GM18520 (cell line): ENCODE data around the gene SLC25A43.
"Not testable (repeated sequence)": the region's sequence is repeated elsewhere in the genome, so short reads cannot be mapped to it uniquely, and the experiment has no call there.

ENCODE experiments used
- ATAC-seq: cut with Tn5 transposase; IDR thresholded peaks from one replicate; pipeline ENCODE4 v1.9.1; 2021; ENCODE audit not compliant: unreplicated experiment

SLC25A43 gene

DNA sequence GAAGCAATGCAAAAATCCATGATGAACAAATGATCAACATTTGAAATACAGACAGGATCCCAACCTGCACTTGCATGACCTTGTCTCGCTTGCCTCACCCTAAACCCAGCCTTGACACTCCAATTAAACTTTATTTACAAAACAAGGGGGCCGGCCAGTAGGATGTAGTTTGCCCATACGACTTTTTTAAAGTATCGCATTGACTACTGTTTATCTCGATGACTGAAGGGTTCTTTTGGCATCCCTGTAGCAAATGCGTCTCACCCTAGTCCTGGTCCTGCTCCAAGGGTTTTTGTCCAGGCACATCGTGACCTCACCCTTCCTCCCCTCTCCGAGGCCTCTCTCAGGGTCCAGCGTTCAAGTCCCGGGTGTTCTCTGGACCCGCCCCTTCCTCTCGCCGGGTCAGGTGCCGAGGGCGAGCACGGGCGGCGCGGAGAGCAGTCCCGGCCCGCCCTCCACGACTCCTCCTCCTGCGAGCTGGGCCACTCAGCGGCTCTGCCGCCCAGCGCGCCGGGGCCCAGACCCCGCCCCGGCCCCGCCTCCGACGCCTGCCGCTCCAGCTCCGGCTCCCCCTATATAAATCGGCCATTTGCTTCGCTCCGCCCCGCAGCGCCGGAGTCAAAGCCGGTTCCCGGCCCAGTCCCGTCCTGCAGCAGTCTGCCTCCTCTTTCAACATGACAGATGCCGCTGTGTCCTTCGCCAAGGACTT lies 68.9 kb downstream of the SLC25A43 start, which contains the start of gene SLC25A5:
SLC25A5 (plus strand) TSS at position 603 of the 709 bp plus-strand sequence; CDS start at position 675, 72 bp downstream.
- peak; percentile 72 for ATAC-seq

DNA sequence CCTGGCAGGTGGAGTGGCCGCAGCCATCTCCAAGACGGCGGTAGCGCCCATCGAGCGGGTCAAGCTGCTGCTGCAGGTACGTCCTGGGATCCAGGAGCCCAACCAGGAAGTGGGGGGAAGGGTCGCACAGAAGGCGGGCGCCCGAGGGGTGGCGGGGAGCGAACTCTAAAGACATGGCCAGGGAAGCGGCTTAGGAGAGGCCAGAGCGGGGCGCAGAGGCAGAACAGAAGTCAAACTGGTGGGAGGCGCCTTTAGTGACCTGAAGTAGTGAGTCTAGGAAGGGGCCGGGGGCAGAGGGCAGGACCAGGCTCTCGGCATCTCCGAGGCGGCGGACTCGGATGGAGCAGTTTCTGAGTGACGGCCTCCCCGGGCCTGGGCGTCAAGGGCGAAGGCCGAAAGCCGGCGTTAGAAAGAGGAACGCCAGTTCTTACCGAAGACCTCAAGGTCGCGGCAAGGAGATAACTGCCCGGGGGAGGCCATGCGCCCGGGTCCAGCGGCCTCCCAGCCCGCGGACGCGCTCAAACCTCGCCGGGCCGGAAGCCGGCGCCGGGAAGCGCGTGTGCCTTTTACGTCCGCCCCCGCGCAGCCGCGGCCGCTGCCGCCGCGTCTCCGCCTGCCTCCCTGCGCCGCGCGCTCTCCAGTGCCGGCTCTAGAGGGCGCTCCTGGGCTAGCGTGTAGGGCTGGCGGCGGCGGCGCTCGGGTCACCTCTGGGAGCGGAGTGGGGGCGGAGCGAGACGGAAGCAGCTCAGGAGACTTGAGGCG lies 69.6 kb downstream of the SLC25A43 start:
- peak; percentile 75 for ATAC-seq

DNA sequence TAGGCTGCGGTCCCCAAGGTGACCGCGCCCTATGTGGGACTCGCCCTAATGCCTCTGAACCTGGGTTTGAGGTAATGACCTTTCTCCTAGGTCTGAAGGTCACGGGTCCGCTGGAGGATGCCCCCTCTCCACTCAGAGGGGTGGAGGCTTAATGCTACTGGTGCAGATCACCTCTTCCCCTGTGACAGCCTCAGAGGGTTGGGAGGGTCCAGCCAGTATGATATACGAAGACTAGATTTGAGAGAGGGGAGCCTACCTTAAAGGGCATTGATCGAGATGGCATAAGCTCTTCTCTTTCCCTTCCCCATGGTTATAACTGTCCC lies 70.1 kb downstream of the SLC25A43 start:
- ATAC-seq = no peak

DNA sequence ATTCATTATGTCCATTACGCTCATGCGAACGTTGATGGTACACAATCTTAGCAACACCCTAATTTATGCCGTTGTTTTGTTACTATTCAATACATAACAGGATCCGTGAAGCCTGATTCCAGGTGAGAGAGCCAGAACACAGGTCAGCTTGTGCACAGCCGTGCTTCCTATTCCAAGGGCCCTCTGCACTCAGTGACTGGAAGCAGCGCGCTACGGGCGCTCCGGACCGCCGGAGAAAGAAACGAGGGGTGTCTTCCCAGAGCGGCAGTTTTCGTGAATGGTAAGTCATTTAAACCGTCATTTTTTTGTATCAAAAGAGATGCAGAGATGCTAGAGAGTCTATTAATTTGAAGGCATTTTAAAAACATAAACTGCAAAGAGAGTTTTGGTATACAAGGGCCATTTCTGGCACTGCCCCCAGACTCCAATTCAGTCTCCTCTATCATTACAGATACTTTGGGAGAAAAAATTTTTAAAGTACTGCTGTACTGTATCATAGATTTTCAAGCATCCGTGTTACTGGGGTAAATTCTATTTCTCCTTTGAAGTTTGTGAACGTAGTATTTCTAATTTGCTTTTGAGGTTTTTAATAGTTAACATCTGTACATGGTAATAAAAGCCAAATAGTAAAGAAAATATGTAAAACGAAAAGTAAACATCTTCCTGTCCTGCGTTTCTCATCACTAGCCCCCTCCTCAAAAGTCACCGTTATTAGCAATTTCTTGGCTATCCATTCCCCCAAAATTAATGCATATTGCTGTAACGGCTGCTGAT lies 75.7 kb downstream of the SLC25A43 start:
- ATAC-seq = no peak

DNA sequence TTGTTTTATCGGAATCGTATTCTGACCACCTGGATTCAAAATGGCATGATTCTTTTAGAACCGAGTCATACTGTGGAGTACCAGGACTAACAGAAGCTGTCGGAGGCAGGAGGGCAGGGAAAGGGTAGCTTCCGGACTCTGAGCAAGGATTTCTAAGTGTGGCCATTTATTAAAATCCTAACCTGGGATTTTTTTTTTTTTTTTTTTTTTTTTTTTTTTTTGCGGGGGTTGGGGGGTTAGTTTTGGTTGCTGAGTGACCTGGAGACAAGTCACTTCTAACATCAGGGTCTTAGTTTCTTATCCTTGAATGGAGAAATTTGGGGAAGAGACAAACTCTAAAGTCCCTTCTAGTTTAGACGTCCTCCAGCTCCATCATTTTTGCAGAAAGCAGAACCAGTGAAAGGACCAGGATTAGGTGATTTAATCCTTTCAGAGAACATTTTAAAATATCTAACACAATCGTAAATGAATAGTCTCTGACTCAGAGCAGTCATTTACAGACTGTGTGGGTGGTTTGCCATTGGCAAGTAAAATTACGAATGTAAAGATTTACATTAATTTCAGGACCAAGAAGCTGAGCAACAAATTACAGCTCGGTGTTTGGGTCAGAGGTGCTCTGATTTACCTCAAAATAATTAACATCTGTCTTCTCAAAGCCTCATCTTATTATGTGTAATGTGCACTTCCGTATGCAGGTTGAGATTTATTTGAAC lies 76.4 kb downstream of the SLC25A43 start:
- ATAC-seq = no peak

DNA sequence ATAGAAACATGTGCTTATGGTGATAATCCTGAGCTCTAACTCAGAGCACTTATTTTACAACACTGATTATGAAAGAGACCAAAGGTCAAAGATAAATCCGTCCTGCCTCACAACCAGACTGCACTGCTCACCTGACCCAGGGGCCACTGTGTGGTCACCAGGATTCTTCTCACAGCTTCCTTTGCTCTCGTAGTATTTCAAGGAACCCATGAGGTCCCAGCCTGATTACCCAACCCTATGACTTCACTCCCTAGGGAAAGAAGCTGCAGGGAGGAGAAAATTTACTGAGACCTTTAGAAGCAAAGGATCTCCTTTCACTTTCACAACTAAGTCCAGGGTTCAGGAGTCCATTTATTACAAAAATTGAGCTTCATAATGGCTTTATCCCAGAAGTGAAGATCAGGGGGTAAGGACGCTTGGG lies 78.7 kb downstream of the SLC25A43 start:
- no peak for ATAC-seq

DNA sequence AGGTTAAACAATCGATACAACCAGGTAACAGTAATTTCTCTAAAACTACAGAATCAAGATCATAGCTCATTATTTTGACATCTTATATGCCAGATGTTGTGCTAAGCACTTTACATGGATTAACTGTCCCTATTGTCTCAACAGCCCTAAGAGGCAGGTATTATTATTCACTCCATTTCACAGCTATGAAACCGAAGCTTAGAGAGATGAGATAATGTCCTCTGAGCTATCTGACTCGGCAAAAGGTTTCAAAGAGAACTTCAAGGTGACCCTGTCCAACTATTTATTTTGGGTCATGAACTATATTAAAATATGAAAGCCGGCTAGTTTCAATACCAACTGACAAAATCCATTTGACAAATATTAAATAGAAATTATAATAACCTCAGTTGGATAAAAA lies 79.4 kb downstream of the SLC25A43 start:
- ATAC-seq = no peak

DNA sequence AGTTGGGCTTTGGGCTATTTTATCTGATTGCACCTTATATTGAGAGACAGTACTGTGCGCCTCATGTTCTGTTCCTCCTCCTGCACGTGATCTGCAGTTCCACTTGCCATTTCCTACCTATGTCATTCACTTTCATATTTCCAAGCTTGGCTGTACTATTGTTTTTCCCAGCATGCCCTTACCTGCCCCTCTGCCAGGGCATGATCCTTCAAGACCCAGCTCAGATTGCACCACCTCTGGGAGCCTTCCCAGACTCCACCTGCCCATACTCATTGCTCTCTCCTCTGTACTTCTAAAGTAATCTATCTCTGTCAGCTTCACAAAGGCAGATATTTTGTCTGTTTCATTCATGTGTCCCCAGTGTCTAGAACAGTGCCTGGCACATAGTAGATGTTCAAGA lies 80.7 kb downstream of the SLC25A43 start:
- no peak for ATAC-seq

DNA sequence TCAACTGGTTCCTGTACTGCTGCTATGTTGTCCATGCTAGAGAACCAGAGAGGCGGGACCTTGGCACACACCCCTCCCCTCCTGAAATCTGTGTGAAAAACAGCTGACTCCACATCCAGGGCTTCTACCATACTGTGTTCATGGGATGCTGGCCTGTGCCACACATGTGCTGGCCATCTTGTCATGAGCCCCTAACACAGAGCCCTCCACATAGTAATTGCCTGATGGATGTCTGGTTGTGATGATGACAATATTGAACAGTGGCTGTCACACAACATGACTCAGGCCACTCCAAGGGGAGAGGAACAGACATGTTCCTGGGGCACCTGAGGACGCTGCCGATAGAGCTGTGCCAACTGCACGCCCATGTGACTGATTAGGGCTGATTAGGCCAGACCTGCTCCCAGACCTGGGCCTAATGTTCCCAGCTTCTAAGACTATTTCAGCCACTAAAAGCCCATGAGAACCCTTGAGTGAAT lies 82.2 kb downstream of the SLC25A43 start:
- no peak for ATAC-seq

DNA sequence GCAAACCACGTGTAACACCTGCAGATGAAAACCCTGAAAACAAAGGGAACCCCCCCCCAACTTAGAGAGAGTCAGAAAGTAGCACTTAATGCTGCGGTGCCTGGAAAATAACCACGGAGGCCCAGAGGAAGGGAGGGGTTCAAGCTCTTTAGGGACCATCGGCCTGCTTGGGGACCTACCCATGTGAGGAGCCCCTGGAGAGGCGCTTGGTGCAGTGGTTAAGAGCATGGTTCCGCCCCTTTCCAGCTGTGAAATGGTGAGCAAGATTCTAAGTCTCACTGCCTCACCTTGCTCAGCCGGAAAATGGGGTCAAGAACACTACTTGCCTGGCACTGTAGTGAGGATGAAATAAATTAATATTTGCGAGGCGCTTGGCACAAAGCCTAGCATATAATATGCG lies 82.9 kb downstream of the SLC25A43 start:
- ATAC-seq = no peak

DNA sequence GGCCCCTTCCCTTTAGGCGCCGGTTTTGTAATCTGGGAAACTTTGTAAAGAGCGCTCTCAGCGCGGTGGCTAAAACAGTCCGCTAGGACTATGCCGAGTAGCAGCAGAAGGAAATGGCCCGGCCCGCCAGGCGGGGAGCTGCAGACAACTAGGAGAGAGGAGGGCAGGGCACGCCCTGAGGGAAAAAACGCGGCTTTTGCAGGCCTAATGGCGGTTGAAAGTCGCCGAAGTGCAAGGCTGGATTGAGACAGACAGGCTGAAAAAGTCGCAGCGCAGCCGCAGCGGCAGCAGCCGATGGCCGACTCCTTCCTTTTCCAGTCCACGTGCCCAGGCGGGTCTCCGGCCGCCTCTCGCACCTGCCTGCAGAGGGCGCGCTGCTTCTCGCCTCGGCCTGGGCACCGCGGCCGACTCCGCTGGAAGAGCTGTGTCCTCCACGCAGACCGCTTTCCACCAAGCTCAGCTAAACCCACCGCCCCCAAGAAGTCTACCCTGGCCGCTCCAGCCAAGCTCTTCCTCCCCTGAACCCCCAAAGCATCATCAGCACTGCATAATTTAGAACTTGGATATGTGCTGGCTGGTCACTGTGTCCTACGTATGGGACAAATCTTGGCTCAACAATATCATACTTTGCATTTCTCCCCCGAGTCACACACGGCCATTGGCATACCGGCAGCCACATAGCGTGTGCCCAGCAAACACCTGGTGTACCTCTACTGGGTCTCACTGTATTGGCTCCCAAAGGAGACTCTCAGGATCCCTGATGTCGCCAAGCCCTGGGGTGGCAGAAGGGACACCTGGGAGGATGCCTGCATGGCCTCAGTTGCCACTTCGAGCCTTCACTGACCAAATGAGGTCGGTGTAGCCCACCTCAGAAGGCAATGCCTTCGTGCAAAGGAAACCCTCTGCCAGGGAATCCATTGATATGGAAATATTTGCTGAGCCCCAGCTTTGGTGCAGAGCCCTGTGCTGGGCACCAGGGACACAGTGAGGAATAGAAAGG lies 83.6 kb downstream of the SLC25A43 start:
- no peak for ATAC-seq

DNA sequence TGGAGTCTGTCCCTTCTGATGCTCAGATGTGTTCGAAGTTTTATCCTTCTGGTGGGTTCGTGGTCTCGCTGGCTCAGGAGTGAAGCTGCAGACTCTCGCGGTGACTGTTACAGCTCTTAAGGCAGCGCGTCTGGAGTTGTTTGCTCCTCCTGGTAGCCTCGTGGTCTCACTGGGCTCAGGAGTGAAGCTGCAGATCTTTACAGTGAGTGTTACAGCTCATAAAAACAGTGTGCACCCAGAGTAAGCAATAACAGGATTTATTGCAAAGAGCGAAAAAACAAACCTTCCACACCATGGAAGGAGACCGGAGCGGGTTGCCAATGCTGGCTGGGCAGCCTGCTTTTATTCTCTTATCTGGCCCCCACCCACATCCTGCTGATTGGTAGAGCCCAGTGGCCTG lies 87.6 kb downstream of the SLC25A43 start:
- ATAC-seq = no peak

DNA sequence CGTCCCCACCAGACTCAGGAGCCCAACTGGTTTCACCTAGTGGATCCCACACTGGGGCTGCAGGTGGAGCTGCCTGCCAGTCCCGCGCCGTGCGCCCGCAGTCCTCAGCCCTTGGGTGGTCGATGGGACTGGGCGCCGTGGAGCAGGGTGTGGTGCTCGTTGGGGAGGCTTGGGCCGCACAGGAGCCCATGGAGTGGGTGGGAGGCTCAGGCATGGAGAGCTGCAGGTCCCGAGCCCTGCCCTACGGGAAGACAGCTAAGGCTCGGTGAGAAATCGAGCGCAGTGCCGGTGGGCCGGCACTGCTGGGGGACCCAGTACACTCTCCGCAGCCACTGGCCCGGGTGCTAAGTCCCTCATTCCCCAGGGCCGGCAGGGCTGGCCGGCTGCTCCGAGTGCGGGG lies 88.6 kb downstream of the SLC25A43 start:
- not testable (repeated sequence) for ATAC-seq

DNA sequence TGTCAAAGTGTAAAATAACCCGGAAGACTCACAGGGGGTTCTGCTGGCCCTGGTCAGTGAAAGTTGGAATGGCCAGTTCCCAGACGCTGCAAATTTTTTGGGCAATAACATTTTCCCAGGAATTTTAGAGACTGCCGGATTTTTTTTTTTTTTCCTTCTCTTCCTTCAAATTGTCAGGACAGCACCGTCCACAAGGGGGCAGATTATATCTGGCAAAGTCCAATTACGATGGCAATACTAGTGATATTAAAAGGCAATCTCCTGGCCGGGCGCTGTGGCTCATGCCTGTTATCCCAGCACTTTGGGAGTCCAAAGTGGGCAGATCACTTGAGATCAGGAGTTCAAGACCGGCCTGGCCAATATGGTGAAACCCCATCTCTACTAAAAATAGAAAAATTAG lies 89.6 kb downstream of the SLC25A43 start:
- ATAC-seq = no peak

DNA sequence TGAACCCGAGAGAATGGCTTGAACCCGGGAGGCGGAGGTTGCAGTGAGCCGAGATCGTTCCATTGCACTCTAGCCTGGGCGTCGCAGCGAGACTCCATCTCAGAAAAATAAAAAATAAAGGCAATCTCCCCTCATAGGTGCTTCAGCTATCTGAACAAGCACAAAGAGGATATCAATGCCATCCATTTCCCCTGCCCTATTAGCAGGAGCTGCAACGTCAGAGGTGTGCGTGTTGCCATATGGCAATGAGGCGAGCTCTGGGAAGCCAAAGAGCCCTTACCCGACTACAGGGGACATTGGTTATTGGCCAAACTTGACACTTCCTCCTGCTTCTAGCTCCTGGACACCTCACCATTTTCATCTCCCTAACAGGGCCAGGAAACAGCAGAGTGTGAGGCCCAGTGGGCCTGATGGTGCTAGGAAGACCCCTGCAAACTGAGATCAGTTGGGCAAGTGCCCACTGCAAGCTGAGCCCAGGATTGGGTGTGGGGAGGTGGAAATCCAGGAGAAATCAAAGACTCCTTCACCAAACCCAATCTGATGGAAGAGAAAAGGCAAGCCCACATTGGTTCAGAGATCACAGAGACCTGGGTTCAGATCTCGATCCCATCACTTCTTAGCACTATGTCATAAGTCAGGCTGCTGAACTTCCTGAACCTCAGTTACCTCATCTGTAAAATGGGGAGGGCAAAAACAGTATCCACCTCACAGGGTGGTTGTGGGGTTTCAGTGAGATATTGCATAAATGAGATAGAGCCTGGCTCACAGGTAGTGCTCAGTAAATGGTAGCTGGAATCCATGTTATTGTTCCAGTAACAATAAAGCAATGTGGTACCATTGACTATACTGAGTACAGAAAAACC lies 90.3 kb downstream of the SLC25A43 start:
- no peak for ATAC-seq

DNA sequence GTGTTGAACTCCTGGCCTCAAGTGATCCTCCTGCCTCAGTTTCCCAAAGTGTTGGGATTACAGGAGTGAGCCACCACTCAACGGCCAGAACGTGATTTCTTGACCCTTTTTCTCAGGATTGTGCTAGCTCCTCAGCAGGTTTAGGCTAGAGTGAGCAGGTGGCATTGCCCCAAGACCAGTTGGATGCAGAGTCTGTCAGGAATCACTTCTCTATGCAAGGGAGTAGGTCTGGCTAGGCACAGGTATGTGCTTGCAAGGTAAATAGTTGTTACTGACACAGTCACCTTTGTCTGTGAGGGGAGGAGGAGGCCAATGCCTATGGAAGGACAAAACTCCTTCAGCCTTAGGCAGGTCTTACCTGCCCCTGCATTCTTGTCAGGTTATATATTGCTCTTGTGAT lies 93.3 kb downstream of the SLC25A43 start:
- no peak for ATAC-seq

DNA sequence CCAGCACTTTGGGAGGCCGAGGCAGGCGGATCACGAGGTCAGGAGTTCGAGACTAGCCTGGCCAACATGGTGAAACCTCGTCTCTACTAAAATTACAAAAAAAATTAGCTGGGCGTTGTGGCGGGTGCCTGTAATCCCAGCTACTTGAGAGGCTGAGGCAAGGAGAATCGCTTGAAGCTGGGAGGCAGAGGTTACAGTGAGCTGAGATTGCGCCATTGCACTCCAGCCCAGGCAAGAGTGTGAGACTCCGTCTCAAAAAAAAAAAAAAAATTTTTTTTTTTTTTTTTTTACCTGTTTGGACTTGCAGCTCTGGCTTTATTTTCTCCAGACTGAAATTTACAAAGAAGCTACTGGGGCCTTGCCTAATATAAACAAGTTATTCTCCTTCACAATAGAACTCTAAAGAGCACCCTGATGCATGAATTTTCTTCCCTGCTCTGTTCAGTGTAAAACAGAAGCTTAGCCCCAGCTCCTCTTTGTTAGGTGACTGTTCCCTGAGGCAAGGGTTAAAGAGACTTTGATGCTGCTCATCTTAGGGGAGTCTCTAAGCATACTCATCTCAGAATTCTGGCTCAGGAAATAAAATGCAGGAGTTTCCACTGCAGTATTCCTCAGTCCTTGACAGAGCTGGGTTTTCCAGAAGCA lies 94.8 kb downstream of the SLC25A43 start:
- ATAC-seq = not testable (repeated sequence)
